Activated T-cell treated with anti-CD3 and anti-CD28 coated beads for 48 hours (primary cell): Measurements from ENCODE around the gene TMEM259.

Experiments
- DNase-seq: peaks from one replicate; pipeline ENCODE4 v3.0.0-alpha.2; 2020; ENCODE audit warnings: low read depth

TMEM259 gene

GRCh38 chr19:960601-960938 lies 60.4 kb downstream of the TMEM259 start:
- no peak for DNase-seq

- DNase-seq: no peak
Observed at GRCh38 chr19:960020-960419, 60.9 kb downstream of the TMEM259 start.
